Right forelimb (tissue), 1 donor: ENCODE data around the gene ELMO3.

Experiments
- DNase-seq: peaks from one replicate; pipeline ENCODE4 v3.0.0-alpha.2; 2018

The ELMO3 gene

DNA sequence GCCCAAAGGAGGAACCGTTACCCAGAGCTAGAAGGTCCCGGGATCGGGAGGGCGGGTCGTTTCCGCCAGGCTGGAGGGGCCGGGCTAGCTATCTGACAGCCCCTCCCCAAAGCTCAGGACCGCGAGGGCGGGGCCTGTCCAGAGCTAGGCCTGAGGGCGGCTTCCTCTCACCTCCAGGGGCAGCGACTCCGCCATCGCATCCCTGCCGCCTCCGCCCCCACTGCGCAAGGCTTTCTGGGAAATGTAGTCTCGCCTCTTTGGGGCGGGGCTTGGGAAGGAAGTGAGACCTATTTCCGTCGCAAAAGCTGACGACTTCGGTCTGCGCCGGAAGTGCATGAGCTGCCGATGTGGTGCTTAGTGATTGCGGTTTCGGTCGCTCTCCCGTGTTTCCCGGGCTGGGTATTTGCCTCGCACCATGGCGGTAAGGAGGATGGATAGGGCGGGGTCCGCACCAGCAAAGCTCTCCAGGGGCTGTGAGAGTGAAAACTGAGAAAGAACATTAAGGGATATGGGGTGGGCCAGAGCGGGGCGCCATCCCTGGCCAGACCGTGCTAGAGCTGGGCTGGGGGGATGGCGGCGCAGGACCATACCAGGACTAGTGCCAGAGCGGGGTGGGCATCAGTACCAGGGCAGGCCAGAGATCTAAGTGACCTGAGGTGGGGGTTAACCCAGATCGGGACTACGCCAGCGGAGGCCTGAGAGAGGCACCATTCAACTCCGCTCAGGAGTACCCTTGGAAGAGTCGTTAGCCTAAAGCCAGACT, 28.1 kb downstream of the ELMO3 start, which contains the start of gene TMEM208:
TMEM208 (plus strand) TSS at position 327 of the 763 bp plus-strand sequence; CDS start at position 416, 89 bp downstream.
- peak; percentile 99 for DNase-seq

DNA sequence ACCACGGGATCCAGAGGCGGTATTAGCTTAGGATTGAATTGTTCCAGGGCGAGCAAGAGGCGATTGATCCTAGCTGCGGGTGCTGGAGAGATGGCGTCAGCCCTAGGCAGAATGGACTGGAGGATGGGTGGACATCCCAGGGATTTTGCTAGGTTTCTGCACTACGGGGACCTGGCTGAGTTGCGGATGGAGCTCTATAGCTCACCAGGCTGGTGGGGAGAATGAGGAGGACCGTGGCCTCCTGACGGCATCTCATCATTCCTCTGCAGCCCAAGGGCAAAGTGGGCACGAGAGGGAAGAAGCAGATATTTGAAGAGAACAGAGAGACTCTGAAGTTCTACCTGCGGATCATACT, 28.6 kb downstream of the ELMO3 start:
- DNase-seq: no peak

DNA sequence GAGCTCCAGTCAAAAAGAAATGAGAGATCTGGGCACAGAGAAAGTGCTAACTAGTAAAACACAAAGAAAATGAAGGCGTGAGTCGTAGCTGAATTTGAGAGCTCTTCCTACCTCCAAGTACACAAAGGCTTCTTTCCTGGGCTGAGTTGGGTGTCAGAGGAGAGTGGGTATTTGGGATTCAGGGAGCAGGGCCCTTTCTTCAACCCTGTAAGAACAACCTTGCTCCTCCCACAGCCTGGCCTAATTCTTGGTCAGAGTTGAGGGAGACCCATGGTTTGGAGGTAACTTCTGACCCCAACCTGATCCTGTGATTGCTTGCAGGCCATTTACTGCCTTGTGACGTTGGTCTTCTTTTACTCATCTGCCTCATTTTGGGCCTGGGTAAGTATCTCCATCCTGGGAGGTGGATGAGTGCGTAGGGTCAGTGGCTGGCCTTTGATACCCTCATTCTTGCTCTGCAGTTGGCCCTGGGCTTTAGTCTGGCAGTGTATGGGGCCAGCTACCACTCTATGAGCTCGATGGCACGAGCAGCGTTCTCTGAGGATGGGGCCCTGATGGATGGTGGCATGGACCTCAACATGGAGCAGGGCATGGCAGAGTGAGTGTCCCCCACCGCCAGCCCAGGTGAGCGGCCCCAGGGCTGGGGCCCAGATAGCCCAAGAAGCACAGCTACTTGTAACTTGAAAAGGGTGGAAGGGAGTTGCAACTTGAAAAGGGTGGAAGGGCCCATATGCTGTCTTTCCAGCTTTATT, 29.3 kb downstream of the ELMO3 start:
- no peak for DNase-seq

DNA sequence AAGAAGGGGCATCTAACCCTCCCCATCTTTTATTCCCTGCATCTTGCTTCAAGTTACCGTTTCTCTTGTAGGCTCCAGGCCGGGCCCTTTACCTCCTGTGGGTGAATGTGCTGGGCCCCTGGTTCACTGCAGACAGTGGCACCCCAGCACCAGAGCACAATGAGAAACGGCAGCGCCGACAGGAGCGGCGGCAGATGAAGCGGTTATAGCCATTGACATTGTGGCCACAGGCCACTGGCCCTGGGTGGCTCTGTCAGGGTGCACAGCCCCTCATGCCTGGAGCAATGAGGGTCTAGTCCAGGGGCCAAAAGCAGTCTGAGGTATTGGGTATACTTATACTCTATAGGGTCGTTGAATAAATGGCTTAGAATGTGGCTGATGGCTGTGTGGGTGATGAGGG, 30.0 kb downstream of the ELMO3 start:
- DNase-seq: no peak

DNA sequence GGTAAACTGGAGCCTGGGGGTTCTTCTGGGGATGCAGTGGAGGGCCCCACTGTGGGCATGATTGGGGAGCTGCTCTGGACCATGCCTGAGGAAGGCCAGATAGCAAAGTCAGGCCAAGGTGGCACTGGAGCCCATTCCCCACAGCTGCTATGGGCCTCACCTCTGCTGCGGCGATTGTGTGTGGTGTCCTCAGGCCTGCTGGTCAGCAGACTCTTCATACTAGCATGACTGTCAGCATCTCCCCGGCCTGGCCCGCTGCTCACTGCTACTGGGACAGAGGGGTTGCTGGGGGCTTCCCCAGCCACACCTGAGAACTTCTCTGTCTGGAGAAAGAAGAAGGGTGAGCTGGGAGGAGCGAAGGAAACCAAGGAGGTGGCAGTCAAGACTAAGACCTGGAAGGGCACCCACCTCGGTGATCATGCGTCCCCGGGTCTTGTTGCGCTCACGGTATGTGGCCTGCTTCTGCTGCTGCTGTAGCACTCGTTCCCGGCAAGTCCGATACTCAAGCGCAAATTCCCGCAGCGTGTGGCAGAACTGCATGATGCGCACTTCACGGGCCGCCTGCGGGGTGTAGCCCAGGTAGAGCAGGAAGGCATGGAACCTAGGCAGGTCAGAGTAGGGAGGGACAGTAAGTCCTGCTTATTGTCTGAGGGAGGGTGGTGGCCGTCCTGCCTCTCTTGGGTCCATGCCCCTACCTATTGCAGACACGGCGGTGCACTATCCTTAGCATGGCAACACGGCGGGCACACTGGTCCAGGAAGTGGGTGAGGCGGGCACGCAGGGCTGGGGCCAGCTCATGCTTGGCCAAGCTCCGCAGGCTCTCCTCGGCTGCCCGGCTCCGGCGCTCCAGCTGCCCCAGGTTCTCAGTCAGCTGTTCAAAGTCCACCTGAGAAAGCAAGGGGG, 31.2 kb downstream of the ELMO3 start:
- no peak for DNase-seq

DNA sequence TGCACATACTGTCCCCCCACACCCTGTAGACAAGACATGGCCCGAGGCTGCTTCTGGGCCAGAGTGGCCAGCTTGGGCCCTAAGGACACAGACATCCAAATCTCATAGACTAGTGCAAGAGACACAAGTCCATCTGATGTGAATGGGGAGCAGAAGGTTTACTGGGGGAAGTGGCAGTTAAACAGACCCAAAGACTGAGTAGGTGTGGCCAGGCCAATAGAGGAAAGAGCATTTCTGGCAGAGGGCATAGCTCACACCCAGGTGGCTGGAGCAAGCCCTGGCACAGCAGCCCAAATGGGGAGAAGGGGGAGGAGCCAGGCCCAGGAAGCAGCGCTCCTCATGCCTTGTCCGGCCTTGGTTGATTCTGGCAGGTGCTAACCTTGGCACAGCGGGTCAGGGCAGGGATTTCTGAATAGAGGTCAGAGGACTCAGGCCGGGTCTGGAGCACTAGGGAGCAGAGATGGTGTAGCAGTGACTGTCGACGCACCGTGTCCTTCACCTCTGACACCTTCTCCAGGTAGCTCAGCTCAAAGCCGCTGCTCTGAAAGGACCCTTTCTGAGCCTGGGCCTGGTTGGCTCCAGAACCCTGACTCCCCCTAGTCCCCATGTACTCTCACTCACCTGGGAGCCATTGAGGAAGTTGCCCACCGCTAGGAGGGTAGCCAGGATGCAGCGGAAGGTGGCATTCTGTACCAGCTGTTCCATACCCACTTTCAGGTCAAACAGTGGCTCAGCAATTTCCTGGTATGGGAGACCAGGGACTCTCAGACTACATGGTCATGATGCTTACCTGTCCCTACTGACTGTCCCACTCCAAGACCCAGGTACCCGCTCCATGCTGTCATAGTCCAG, 32.1 kb downstream of the ELMO3 start:
- no peak for DNase-seq

DNA sequence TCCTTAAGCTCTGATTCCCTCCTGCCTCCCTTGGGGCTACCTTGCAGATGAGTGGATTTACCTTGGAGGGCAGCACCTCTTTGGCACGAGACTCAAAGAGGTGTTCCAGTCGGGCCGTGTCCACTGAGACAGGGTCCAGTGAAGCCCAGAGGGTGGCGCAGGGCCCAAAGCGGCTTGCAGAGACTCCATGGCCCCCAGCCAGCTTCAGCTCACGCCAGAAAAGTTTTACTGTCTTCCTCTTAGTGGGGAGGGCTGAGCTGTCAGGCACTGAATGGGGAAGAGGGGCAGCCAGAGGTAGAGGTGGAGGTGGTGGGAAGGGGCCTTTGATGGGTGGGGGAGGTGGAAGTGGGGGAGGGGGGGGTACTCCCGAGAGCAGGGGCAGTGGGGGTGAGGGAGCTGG, 34.7 kb downstream of the ELMO3 start:
- no peak for DNase-seq

DNA sequence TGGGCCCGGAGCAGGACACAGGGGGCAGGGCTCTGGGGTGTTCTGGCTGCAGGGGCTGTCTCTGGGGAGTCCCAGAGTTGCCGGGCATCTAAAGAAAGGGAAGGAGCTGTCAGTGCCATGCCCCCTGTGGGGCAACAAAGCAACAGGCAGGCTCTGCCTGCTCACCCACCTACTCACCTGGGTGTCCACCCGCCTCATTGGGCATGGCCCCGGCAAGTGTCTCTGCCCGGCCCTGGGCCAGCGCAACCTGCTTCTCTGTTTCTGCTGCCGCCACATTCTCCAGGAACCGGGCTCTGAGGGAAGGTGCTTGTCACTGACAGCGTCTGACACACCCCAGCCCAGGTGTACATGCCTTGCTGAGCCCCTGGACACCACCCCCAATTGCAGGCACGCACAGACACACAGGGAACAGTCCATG, 35.3 kb downstream of the ELMO3 start:
- DNase-seq: no peak

DNA sequence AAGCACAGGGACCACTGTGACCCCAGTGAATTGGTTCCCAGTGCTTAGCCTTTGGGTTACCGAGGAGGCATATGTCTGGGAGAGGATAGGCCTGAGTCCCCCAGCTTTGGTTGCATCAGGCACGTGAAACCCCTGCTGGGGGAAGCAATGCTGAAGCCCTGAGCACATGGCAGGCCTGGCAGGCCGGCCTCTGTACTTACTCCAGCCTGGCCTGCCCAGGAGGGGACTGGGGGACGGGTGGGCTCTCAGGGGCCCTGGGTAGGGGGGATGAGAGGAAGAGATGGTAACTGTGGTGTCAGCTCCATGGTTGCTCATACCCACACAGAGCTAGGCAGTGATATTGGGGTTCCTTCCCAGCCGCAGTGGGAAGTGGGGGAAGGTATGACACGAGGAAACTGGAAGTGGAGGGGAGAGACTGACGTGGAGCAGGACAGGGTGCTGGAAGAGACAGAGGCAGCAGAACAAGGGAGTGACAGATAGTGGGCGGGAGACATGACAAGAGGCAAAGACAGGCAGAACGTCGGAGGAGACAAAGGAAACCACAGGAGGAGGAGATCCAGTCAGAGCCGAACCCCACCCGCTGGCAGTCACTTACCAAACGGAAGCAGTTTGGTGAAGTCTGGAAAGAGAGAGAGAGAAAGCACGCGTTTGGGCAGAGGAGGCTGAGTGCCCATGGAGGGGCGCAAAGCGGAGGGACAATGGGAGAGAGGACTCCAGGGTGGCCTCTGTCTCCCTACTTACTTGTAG, 37.1 kb downstream of the ELMO3 start:
- DNase-seq: no peak

DNA sequence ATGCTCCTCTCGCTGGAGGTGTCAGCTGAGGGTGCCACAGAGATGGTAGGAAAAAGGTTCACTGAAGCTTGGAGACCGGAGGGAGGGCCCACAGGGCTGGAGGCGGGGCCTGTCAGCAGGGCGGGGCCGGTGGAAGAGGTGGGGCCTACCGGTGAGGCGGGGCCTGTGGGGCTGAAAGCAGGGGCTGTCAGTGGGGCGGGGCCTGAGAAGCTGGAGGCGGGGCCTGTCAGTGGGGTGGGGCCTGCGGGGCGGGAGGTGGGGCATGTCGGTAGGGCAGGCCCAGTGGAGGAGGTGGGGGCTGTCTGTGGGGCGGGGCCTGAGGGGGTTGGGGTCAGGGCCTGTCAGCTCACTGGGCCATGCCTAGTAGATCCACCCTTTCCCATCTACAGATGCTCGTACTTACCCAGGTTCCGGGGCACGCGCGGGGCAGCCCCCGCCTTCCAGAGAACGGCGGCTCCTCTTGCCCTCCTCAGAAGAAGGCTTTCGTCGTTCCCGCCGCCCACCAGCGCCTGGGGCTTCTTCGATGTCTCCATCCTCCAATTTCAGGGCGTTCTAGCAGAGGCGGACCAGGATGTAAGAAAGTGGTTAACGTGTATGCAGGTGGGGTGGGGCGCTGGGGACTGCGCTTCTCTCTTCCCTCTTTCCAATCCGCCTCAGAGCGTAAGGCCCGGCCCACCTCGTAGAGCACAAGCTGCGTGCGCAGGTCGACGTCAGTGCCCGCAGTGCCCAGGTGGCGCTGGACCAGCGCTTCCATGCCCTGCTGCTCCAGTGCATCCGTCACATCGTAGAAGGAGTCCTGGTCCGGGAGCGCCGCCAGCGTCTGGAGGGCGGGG, 37.8 kb downstream of the ELMO3 start:
- DNase-seq: no peak

DNA sequence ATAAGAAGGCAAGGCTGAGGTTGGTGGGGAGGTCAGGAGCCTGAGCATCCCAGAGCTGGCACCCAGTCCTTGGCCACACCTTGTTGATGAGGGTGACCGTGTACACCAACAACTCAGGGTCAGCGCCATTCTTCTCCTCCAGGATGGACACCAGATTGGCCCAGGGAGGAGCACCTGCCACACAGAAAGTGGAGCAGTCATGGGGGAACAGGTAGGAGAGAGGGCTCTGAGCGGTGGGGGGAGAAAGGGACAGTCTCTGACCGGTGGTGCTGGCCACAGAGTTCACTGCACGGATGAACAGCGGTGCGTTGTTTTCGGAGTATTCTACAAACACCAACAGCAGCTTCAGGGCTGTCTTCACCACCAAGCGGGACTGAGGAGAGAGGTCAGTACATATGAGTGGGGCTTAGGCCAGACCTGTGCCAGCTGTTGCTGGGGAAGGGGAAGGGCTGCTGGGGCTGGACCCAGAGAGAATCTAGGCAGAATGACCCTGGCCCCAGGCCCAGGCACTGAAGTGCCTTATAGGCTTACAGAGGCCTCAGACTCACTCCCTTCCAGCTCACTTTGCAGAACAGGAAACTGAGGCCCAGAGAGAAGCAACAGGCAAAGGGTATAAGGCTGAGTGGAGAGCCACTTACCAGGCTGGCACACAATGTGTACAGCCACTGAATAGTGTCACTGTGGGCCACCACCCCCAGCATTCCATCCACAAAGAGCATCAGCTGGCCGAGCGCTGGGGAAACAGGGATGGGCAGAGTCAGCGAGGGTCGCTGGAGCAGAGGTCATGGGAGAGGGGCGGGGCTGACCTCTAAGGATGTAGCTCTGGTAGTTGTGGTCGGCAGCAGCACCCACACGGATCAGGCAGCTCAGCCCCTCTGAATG, 38.7 kb downstream of the ELMO3 start:
- DNase-seq: no peak

DNA sequence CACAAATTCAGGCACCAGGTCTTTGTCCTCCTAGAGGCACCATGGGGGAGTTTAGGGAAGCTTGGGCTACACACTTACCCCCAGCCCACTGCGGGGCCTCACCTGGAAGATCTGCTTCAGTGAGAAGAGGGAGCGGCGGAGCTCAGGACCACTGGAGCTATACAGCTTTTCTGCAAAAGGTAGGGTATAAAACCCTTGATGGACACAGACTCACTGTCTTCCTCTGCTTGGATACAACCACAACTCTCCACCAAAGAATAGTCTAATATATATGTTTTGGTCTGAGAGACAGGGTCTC, 39.3 kb downstream of the ELMO3 start:
- no peak for DNase-seq

DNA sequence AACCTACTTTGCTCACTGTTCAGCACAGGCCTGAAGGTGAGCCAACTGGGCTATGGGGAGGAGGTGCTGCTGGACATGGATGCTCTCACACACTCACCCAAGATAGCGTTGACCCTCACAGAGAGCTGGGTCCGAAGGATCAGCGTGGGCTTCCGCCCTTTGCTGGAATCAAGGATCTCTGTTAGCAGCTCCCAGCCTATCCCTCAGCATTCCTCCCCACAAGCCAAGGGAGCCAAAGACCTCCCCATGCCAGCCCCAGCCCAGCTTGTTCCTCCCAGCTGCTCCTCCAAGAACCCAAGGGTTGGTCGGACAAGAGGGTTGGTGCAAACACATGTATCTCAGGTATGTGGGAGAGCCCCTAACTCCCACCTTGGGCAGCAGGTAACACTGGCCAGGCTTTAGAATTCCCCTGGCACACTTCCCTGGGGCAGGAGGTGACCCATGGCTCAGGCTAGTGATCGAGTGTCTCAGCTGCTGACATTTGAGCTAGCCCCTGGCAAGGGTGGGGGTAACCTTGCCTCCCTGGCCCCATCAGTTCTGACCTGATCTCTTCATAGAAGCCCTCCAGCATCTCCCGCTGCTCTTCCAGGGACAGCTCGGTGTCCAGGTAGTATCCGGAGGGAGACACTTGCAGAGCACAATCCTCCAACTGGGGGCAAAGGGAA, 40.0 kb downstream of the ELMO3 start:
- DNase-seq: no peak

DNA sequence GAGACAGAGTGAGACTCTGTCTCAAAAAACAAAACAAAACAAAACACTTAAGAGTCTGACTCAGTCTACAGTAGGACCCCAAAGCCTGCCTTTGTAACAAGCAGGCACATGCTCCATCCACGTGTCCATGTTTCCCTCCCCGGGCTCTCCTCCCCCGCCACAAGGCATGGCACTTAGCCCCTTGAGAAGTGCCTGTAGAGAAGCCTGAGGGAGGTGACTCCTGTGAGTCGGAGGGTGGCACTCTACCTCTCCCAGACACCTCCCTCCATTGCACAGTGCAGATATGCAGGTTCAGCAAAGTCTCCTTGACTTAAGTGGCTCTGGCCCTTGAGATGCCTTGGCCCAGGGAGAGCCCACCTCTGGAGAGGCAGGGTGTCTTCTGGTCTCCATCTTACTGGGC, 41.6 kb downstream of the ELMO3 start:
- no peak for DNase-seq

DNA sequence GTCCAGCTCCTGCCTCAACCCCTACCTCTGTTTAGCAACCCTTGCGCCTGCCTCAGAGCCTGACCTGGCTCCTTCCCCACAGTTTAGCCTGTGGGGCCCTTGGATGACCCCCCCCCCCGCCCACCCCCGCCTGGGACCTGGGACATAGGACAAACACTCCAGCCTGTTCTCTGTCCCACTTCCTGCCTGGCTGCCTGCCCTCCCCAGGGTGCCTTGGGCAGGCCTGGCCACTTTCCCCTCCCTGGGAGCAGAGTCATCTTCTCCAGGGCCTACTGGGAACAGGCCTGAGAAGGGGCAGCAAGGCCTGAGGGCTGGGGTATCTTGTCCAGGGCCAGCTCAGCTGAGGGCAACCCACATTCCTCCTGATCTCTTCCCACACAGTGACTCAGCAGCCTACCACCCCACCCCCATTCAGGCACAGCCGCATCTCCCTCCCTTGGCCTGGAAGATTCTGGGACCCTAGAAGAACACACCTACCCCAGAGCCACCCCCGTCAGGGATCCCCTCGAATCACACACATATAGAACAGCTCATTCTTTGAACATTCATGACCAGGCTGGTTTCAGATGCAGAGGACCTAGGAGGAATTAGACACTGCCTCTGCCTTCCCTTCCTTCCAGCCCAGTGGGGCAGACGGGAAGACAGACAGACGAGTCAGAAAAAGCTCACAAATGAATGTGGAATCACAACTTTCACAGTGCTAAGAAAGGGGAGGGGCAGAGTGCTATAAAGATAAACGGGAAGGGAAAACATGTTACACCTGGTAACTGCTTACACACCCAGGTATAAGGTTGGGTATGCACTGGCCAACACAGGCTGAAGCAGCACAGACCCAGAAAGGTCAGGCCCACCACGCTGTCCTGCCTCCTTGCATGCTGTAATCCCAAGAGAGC, 42.3 kb downstream of the ELMO3 start:
- no peak for DNase-seq

DNA sequence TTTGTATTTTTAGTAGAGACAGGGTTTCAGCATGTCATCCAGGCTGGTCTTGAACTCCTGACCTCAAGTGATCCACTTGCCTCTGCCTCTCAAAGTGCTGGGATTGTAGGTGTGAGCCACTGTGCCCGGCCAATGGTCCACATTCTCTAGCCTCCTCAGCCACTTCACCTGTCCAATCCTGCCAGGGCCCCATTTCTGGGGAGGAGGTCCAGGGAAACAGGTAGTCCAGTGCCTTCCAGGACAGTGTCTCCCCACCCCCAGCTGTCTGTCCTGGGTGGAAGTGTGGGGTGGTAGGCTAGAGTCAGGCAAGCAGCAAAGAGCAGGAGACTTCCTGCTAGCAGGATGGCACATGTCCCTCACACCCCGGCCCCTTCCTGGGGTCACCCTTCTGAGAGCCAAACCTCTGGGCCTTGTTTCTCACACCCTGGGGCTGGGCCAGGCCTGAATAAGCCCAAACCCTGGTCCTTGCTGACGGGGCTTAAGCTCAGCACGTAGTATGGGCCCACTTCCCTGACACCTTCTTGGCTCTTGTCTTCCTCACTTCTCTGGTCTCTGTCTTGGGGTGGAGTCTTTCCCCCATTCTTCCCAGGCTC, 43.3 kb downstream of the ELMO3 start:
- peak; percentile 22 for DNase-seq

DNA sequence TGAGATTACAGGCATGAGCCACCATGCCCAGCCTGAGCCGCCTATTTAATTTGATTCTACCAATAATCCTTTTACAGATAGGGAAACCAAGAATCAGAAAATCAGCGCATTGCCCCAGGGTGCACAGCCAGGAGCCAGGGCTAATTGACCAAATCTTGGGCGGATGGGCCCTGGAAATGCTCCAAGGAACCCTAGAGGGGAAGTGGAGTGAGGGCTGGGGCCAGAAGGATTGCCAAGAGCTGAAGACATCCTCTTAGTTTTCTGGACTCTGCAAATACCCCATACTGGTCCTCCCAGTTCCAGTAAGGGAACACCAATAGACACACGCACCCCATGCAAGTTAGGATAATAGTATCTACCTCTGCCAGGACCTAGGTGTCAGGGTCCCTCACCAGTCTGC, 44.5 kb downstream of the ELMO3 start:
- DNase-seq: no peak
